ENCODE data around the gene BDKRB2.
"Not testable (repeated sequence)": the region's sequence is repeated elsewhere in the genome, so short reads cannot be mapped to it uniquely, and the experiment has no call there.

The BDKRB2 gene

GRCh38 chr14:96225213-96225612 is 20.6 kb downstream of the BDKRB2 start:
- no peak for DNase-seq

DNA sequence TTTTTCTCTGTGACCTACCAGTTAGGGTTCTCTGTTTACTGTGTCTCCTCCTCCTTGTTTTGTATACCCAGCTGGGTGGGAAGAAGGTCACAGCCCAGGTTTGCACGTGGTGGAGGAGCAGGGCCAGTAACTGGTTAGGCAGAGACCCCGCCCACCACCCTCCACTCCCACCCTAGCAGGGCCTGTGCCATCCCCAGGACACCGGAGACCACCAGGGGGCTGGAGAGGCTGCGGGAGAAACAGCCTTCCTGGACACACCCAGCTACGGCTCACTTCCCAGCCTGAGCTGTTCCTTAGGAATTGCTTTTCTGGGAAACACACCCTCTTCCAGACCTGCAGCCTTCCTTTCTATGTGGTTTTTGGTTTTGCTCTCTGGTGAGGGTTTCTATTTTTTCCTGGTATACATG is 21.1 kb downstream of the BDKRB2 start:
- DNase-seq = no peak

DNA sequence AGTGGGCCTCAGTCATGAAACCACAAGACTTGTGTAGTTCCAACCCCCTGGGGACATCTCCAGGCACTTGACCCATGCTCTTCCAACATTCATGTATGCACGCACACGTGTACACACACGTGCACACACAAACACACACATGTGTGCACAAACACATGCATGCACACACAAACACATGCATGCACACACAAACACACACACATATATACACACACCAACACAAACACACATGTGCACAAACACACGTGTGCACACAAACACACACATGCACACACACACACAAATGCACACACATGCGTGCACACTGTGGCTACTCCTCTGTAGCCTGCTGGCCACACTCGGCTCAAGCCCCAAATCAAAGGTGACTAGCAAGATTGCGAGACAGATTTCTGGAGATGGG is 22.8 kb downstream of the BDKRB2 start:
- DNase-seq = no peak

DNA sequence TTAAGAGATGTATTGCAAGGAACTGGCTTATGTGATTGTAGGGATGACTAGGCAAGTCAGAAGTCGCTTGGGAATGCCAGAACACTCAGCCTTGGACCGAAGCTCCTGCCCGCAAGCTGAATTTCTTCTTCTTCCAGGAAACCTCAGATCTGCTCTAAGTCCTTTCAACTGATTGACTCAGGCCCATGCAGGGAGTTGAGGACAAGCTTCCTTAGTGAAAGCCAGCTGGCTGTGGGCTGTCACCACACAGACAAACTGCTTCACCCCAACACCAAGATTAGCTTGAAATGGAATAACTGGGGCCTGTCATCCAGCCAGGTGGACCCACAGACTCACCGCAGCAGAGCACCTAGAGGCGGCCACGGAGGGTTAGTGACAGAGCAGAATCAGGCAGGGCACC is 24.7 kb downstream of the BDKRB2 start:
- DNase-seq = no peak

DNA sequence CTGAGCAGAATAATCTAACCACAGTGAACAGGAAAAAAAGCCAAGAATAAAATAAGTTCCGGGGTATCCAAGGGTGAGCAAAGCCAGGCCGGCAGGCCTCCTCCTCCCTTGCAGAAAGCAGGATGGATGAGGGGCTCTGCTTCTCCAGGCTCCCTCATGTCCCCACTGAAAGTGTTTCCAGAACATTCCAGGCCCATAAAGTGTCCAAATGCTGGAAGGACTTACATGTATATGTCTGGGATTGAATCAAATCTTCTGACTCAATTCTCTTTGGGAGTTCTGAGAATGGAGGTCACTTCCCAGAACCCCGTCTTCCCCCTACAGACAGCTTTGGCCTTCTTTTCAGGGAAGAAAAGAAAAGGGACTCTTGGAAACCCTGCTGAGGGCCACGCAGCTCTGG is 26.4 kb downstream of the BDKRB2 start:
- no peak for DNase-seq

- DNase-seq = no peak
Observed at GRCh38 chr14:96231526-96232130, 27.0 kb downstream of the BDKRB2 start.

DNA sequence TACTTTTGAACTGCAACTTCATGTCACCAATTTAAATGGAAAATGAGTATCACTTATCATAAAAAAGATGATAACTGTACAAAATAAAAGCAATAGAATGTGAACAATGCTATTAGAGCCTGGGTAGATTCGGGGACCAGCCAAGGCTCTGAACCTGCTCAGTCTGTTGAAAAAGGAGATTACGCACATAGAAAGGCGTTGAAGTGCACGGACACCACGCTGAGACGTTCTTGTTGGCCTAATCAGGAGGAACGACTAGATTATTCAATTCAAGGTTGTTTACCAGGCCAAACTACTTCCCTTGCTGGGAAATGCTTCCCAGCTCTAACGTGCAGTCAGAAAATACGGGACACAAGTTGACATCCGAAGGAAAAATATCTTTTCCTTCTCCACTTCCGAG is 27.9 kb downstream of the BDKRB2 start:
- DNase-seq = no peak

GRCh38 chr14:96233661-96234060 is 29.0 kb downstream of the BDKRB2 start:
- no peak for DNase-seq

- no peak for DNase-seq
Observed at GRCh38 chr14:96235426-96235825, 30.8 kb downstream of the BDKRB2 start.

- DNase-seq = no peak
Observed at GRCh38 chr14:96237641-96238040, 33.0 kb downstream of the BDKRB2 start.

GRCh38 chr14:96238676-96239265 is 34.1 kb downstream of the BDKRB2 start:
- DNase-seq = no peak

- DNase-seq = no peak
Observed at GRCh38 chr14:96239711-96240141, 35.1 kb downstream of the BDKRB2 start.

DNA sequence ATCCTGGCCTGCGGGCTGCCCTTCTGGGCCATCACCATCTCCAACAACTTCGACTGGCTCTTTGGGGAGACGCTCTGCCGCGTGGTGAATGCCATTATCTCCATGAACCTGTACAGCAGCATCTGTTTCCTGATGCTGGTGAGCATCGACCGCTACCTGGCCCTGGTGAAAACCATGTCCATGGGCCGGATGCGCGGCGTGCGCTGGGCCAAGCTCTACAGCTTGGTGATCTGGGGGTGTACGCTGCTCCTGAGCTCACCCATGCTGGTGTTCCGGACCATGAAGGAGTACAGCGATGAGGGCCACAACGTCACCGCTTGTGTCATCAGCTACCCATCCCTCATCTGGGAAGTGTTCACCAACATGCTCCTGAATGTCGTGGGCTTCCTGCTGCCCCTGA is 36.0 kb downstream of the BDKRB2 start:
- DNase-seq = no peak

GRCh38 chr14:96242126-96242525 is 37.5 kb downstream of the BDKRB2 start:
- DNase-seq = no peak

GRCh38 chr14:96243785-96244184 is 39.1 kb downstream of the BDKRB2 start:
- DNase-seq = no peak

DNA sequence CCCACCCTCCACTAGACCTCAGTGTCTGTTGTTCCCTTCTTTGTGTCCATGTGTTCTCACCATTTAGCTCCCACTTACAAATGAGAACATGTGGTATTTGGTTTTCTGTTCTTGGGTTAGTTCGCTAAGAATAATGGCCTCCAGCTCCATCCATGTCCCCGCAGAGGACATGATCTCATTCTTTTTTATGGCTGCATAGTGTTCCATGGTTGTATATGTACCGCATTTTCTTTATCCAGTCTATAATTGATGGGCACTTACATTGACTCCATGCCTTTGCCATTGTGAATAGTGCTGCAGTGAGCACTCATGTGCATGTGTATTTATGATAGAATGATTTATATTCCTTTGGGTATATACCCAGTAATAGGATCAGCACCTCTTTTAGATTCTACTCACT is 40.4 kb downstream of the BDKRB2 start:
- DNase-seq = not testable (repeated sequence)

GRCh38 chr14:96245710-96246538 is 41.3 kb downstream of the BDKRB2 start:
- DNase-seq = no peak

DNA sequence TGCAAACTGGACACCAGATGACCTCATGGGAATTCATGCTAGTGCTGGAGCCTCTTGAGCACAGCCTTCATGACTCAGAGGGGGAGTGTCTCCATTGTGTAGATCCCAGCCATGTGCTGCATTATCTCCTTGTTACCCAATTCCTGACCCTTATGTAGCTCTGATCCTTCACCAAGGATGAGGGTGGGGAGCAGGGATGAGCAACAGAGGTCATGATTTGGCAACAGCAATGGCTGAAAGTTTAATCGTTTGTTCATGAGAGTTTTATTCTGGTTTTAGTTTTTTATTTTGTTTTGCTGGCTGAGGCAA is 41.9 kb downstream of the BDKRB2 start:
- no peak for DNase-seq

- DNase-seq = no peak
Observed at GRCh38 chr14:96247031-96247430, 42.4 kb downstream of the BDKRB2 start.

DNA sequence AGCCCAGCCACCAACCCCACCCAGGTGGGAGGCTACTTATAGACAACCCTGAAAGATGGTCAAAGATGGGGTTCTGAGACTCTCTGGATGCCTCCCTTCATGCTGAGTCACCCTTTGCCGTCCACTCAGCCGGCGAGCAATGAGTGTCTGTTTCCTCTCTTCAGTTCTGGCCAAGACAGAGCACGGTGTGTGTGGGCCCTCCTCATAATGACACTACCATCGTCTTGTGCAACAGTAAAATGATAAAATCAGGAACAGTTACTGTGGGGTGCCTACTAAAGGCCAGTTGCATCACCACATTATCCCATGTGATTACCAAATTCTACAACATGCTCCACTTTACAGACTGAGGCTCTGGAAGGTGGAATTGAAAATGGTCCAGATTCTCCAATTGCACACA is 44.4 kb downstream of the BDKRB2 start:
- no peak for DNase-seq

DNA sequence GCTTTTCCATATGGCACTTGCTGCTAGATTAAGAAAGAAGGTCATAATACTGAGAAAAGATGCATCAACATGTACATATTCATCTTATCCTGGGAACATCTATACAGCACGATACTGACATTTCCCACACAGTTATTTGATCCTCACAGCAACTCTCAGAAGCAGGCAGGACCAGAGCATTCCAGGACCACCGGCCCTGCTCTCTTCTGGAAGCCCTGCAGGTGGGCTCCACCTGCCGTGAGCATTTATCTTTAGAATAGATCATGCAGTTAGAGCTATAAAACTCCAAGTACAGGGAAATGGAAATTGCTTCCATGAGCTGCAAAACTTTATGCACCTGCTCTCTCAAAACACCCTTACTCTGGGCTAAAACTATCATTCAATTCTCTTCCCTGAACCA is 45.8 kb downstream of the BDKRB2 start:
- no peak for DNase-seq

DNA sequence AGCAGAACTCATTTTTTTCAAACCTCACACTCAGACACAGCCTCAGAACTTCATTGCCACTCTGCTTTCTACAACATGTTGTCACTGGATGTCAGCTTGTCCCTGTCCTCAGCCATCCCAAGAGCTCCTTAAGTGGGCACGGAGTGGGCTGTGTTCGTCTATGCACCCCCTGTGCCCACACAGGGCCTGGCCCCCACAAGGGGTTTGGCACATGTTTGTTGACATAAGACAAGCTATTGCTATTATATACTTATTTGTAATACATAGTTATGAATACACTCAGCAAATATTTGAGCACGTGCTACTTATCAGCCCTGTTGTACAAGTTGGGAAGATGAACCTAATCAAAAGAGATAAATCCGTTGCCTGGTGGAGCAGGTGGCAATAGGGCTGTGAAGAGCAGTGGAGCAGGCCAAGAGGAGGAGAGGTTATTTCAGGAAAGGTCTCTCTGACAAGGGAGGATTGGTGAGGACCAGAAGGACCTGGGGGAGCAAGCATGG is 47.1 kb downstream of the BDKRB2 start:
- DNase-seq = no peak

DNA sequence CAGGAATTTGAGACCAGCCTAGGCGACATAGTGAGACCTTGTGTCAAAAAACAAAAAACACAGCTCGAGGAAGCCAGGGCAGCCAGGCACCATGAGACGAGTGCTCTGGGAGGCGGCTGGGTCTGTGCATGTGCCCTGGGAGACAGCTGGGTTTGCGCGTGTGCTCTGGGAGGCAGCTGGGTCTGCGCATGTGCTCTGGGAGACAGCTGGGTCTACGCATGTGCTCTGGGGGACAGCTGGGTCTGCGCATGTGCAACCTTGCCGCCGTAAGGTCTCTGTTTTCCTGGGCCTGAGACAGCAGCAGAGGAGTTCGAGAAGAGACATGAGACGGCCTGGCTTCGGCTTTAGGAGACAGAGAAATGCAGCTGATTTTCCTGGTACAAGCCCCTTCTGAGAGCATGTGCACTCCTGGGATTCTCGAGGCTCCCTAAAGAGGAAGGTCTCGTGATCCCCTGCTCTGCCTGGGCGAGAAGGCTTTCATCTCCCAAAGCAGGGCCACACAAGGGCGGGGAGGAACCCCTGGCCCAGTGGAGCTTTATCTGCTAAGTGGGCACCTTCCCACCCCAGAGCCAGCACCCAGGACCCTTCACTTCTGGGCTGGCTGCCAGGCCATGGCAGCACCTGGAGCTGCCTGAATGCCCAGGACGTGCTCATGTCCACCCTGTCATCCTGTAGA is 47.8 kb downstream of the BDKRB2 start:
- DNase-seq = no peak
